ENCODE results near the gene TMPRSS5. TPM values are rescaled to one million over a fixed set of nuclear protein-coding genes. Genes with fewer than 3 reads are reported as not detected.

The TMPRSS5 gene
- polyA plus RNA-seq, 1 donor = 1.6 TPM

Other genes starting within 250 kb of the TMPRSS5 start
- gene DRD2, start 230.9 kb downstream of the TMPRSS5 start, polyA plus RNA-seq (ENCODE audit: insufficient read length) = 0.37 TPM
- gene ZW10, start 67.4 kb upstream of the TMPRSS5 start, polyA plus RNA-seq (ENCODE audit: insufficient read length) = 27.9 TPM
- gene CLDN25, start 73.5 kb upstream of the TMPRSS5 start, polyA plus RNA-seq (ENCODE audit: insufficient read length) = not detected
- gene USP28, start 169.3 kb upstream of the TMPRSS5 start, polyA plus RNA-seq (ENCODE audit: insufficient read length) = 59.7 TPM
- gene HTR3B, start 198.5 kb upstream of the TMPRSS5 start, polyA plus RNA-seq (ENCODE audit: insufficient read length) = 0.12 TPM